Retinal pigment epithelial cell (primary cell): ENCODE measurements around the gene CLIC5.

Experiments
- DNase-seq: peaks from one replicate; pipeline ENCODE4 v3.0.0-alpha.2; 2010; ENCODE audit warnings: low read depth
- H3K4me3 ChIP-seq: 2 replicates; pipeline ENCODE4 v1.5.1; 2011; ENCODE audit warnings: mild to moderate bottlenecking, low read length, control low read depth, moderate library complexity
- TF ChIP-seq, protein P1 (sequence below): conservative IDR thresholded peaks from 2 replicates; pipeline ENCODE4 v1.5.1; 2011; ENCODE audit warnings: low read depth, low read length, control low read depth, inconsistent platforms

Gene CLIC5

DNA sequence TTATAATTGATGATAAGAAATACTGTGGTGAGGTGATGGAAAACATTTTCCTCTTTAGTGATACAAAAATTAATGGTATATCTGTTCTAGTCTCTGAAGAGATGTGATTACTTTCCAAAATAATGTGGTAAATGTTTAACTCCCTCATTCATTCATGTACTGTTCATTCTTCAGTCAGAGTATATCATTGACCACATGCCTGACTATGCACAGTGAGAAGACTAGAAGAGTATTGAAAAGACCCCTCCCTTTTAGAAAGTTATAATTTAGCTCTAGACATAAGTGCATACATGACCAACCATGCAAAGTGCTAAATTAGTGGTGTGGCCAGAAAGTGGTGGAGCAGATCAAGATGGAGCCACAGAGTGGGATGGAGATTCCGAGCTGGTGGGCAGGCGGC is 133.0 kb downstream of the CLIC5 start:
- no peak for DNase-seq
- H3K4me3 ChIP-seq, result no peak overlapping the region
- TF ChIP-seq, protein P1, sequence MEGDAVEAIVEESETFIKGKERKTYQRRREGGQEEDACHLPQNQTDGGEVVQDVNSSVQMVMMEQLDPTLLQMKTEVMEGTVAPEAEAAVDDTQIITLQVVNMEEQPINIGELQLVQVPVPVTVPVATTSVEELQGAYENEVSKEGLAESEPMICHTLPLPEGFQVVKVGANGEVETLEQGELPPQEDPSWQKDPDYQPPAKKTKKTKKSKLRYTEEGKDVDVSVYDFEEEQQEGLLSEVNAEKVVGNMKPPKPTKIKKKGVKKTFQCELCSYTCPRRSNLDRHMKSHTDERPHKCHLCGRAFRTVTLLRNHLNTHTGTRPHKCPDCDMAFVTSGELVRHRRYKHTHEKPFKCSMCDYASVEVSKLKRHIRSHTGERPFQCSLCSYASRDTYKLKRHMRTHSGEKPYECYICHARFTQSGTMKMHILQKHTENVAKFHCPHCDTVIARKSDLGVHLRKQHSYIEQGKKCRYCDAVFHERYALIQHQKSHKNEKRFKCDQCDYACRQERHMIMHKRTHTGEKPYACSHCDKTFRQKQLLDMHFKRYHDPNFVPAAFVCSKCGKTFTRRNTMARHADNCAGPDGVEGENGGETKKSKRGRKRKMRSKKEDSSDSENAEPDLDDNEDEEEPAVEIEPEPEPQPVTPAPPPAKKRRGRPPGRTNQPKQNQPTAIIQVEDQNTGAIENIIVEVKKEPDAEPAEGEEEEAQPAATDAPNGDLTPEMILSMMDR, result no peak

GRCh38 chr6:45881705-45882467 is 133.8 kb downstream of the CLIC5 start:
- TF ChIP-seq, protein P1, result no peak
- DNase-seq, result no peak
- no peak overlapping the region for H3K4me3 ChIP-seq

GRCh38 chr6:45880676-45881075 is 135.0 kb downstream of the CLIC5 start:
- H3K4me3 ChIP-seq, result no peak overlapping the region
- TF ChIP-seq, protein P1, result no peak
- DNase-seq, result no peak

GRCh38 chr6:45880159-45880558 is 135.5 kb downstream of the CLIC5 start:
- H3K4me3 ChIP-seq, result no peak overlapping the region
- no peak for DNase-seq
- TF ChIP-seq, protein P1, result no peak

GRCh38 chr6:45877970-45878590 is 137.6 kb downstream of the CLIC5 start:
- DNase-seq, result no peak
- H3K4me3 ChIP-seq, result no peak overlapping the region
- TF ChIP-seq, protein P1, result no peak

DNA sequence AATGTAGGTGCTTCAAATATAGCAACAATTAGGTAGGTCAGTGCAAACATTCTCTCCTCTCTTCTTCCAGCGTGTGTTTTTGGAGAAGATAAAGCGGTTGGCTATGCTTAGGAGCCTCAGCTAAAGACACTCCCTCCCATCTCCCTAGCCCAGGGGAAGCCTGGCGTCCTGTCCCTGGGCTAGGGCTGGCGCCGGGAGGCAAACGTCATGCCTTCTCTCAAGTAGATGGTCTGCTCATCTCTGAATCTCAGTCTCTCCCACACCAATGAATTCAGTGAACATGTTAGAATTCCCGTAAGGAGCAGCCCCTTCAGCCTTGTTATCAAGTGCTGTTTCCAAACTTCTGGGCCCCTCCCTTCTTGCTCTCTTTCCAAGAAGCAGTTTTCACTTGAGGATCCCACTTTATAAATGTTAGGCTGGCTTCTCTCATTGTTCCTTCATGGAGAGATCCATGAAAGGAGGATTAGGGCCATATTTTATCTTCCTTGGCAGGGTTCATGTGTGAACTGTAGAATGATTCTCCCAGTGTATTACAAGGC is 142.8 kb downstream of the CLIC5 start:
- TF ChIP-seq, protein P1, result no peak
- DNase-seq, result no peak
- H3K4me3 ChIP-seq, result no peak overlapping the region
